Measurements from ENCODE around the gene RHOT2.

GRCh38 chr16:718922-719321, 51.0 kb downstream of the RHOT2 start:
- no peak for TF ChIP-seq CTCF (IDR thresholded peaks at IDR 0.05; ENCODE audit: insufficient read depth, low read depth, low read length)
- TF ChIP-seq EZH2 (IDR thresholded peaks at IDR 0.05; ENCODE audit: insufficient read depth, low read length) = no peak
